Progenitor cell of endocrine pancreas (in vitro differentiated cells): Measurements from ENCODE around the gene POMT2. TPM values are rescaled to one million over a fixed set of nuclear protein-coding genes. Genes with fewer than 3 reads are reported as not detected.

ENCODE experiments used
- DNase-seq: peaks from one replicate; pipeline ENCODE4 v3.0.0; 2021; ENCODE audit warnings: low spot score; ENCODE audit not compliant: unreplicated experiment
- H3K27ac Mint-ChIP-seq: 2 replicates; pipeline ENCODE4 v1.8.0; 2021; ENCODE audit warnings: mild to moderate bottlenecking, moderate library complexity, mixed read lengths
- H3K27me3 Mint-ChIP-seq: 2 replicates; pipeline ENCODE4 v1.8.0; 2021; ENCODE audit warnings: mixed read lengths
- H3K36me3 Mint-ChIP-seq: 2 replicates; pipeline ENCODE4 v1.8.0; 2022; ENCODE audit warnings: mixed read lengths; ENCODE audit not compliant: insufficient read depth
- H3K4me1 Mint-ChIP-seq: 2 replicates; pipeline ENCODE4 v1.8.0; 2021; ENCODE audit warnings: low read depth, mixed read lengths
- H3K4me3 Mint-ChIP-seq: 2 replicates; pipeline ENCODE4 v1.8.0; 2021; ENCODE audit warnings: low read depth, mild to moderate bottlenecking, moderate library complexity, mixed read lengths
- H3K9me3 Mint-ChIP-seq: 2 replicates; pipeline ENCODE4 v1.8.0; 2021; ENCODE audit warnings: low read depth, mixed read lengths
- microRNA-seq: library from miRNA; unstranded; fragments of <30 nt; microRNA quantifications from one replicate; pipeline ENCODE4 v1.1.0, GENCODE V29; 2020; ENCODE audit warnings: borderline number of aligned reads; ENCODE audit not compliant: unreplicated experiment
- total RNA-seq: library from RNA; stranded (reverse); gene quantifications from 2 replicates; pipeline ENCODE4 v1.2.1, GENCODE V29; 2021
- TF ChIP-seq, protein P1 (sequence below): fragments of 200-600 bp; sonication (generic); IDR thresholded peaks from one replicate; pipeline ENCODE4 v1.5.0; 2021; ENCODE audit warnings: antibody characterized with exemption, mild to moderate bottlenecking; ENCODE audit not compliant: unreplicated experiment

POMT2 gene
- total RNA-seq, 1 donor from 2014 or later: 65.5 TPM

DNA sequence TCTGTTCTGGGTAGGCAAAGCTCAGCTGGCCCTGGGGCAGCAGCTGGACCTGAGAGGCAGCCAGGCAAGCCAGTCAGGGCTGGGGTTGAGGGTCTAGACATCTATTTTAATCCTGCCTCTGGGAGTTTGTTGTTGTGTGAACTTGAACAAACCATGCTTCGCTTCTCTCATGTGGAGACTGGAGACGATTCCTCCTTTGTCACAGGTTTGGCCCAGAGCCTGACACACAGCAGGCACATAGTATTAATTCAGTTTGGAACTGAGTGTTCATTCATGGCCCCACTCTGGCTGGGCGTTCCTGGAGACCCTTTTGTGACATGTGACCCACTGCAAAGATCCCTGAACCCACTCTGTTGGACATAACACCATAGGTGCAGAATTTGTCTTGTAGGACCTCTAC, 89.0 kb downstream of the POMT2 start:
- Mint-ChIP-seq H3K27me3 (peaks cover 9% of the 10 kb centered on the region), H3K9me3 (no peaks in the 10 kb centered on the region), H3K4me1 (no peaks in the 10 kb centered on the region), H3K27ac (no peak overlapping the region), H3K4me3 (no peak overlapping the region), H3K36me3 (no peaks in the 10 kb centered on the region)
- TF ChIP-seq, protein P1, sequence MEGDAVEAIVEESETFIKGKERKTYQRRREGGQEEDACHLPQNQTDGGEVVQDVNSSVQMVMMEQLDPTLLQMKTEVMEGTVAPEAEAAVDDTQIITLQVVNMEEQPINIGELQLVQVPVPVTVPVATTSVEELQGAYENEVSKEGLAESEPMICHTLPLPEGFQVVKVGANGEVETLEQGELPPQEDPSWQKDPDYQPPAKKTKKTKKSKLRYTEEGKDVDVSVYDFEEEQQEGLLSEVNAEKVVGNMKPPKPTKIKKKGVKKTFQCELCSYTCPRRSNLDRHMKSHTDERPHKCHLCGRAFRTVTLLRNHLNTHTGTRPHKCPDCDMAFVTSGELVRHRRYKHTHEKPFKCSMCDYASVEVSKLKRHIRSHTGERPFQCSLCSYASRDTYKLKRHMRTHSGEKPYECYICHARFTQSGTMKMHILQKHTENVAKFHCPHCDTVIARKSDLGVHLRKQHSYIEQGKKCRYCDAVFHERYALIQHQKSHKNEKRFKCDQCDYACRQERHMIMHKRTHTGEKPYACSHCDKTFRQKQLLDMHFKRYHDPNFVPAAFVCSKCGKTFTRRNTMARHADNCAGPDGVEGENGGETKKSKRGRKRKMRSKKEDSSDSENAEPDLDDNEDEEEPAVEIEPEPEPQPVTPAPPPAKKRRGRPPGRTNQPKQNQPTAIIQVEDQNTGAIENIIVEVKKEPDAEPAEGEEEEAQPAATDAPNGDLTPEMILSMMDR: no peak
- no peak for DNase-seq

DNA sequence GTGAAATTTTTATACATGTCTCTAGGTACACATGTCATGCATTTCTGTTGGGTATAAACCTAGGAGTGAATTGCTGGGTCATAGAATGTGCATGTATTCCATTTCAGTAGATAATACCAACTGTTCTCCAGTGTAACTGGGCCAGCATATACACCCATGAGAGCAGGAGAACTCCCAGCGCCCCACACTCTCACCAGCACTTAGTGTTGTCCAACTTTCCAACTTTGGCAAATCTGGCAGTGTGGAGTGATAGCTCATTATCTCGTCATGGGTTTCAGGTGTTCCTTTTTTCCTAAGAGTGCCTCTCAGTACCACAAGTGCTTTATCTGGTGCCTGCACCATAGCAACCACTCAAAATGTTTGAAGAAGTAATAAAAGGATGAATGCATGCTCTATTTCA, 89.8 kb downstream of the POMT2 start:
- H3K9me3 Mint-ChIP-seq: no peaks in the 10 kb centered on the region
- peaks cover 15% of the 10 kb centered on the region for H3K27me3 Mint-ChIP-seq
- no peaks in the 10 kb centered on the region for H3K4me1 Mint-ChIP-seq
- H3K27ac Mint-ChIP-seq: no peak overlapping the region
- DNase-seq: no peak
- H3K36me3 Mint-ChIP-seq: no peaks in the 10 kb centered on the region
- TF ChIP-seq, protein P1: no peak
- no peak overlapping the region for H3K4me3 Mint-ChIP-seq

DNA sequence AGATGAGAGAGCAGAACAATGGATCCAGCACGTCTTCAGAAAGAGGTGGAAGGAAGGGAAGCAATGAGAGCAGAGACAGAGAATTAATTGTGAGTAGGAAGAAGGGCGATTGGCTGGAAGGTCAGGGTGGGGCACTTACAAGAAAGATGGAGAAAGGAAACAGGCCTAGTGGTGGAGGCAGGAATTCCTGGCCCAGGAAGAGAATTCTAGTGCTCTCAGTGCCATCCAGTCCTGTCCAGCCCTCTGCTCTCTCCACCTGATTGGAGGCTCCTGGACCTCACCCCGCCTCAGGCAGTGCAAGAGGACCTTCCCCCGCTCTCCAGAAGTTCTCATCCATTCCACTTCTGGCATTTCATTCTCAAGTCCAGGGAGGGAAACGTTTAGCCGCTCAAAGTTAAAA, 92.6 kb downstream of the POMT2 start:
- Mint-ChIP-seq H3K27me3 (peaks cover 23% of the 10 kb centered on the region), H3K4me1 (no peaks in the 10 kb centered on the region), H3K9me3 (no peaks in the 10 kb centered on the region), H3K36me3 (no peaks in the 10 kb centered on the region), H3K27ac (no peak overlapping the region), H3K4me3 (no peak overlapping the region)
- no peak for DNase-seq
- TF ChIP-seq, protein P1: no peak

DNA sequence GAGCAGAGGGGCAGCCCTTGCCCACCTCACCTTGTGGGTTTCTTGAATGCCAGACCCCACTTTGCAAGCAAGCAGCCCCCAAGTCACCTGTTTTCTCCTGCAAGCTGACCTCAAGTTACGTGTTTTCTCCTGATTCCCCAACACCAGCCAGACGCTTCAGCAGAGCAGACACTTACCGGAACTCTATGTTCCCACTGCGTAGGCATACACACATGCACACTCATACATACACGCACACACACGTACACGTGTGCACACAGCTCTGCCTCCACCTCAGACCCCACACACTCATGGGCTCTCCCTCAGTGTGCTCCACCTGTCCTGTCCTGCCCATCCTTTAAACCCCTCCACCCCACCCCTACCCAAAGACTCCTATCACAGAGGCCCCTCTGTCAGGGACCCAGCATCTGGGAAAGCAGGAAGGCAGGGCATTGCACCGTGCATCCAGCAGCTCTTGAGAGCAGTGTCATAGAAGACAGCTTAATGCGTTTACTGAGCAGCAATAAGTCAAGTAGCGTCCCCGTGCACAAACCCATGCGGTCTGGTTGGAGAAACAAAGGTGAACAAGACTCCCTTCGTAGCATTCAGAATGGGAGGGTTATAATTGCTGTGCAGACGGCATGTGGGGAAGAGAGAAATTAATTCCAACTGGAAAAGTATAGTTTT, 94.7 kb downstream of the POMT2 start:
- H3K36me3 Mint-ChIP-seq: no peaks in the 10 kb centered on the region
- peaks cover 38% of the 10 kb centered on the region for H3K27me3 Mint-ChIP-seq
- DNase-seq: no peak
- H3K9me3 Mint-ChIP-seq: no peaks in the 10 kb centered on the region
- H3K4me3 Mint-ChIP-seq: no peak overlapping the region
- H3K27ac Mint-ChIP-seq: no peak overlapping the region
- TF ChIP-seq, protein P1: no peak
- H3K4me1 Mint-ChIP-seq: no peaks in the 10 kb centered on the region

DNA sequence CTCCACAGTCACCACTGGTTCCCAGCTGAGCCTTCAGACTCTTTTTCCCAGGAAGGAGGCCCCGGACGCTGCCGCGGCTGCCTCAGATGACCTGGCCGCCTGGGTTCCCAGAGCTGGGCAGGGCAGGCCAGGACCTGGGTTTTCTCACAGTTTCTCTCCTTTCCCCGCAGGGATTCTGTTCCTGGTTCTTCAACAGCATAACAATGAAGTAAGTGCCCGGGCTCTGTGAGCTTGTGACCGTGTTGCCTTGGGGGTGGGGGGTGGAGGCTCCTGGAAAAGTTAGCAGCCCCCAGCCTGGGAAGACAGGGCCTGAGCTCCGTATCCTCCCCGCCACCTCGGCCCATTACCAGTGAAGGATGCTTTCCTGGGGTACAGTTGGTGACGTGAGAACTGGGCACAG, 95.4 kb downstream of the POMT2 start:
- TF ChIP-seq, protein P1: no peak
- Mint-ChIP-seq H3K4me1 (no peaks in the 10 kb centered on the region), H3K9me3 (no peaks in the 10 kb centered on the region), H3K27me3 (peaks cover 40% of the 10 kb centered on the region), H3K4me3 (no peak overlapping the region), H3K36me3 (no peaks in the 10 kb centered on the region), H3K27ac (no peak overlapping the region)
- no peak for DNase-seq

Small RNA genes within 50 kb of the gene (microRNA-seq; reads per million reads assigned to microRNA genes)
- not detected for gene MIR1260A

Other genes with a start within 250 kb of the POMT2 start
- 25.2 and 25.6 TPM in 2 replicates for gene CIPC, start 222.6 kb downstream of the POMT2 start, total RNA-seq
- 0.13 and 0.14 TPM in 2 replicates for gene ZDHHC22, start 179.1 kb downstream of the POMT2 start, total RNA-seq
- 1.6 and 1.8 TPM in 2 replicates for gene TMEM63C, start 139.1 kb downstream of the POMT2 start, total RNA-seq
- not detected in 2 replicates for gene NGB, start 49.7 kb downstream of the POMT2 start, total RNA-seq
- gene GSTZ1, start 153 bp upstream of the POMT2 start, total RNA-seq: 29.0 and 31.2 TPM in 2 replicates
- 18.4 and 18.7 TPM in 2 replicates for gene TMED8, start 56.2 kb upstream of the POMT2 start, total RNA-seq
- gene SAMD15, start 56.5 kb upstream of the POMT2 start, total RNA-seq: 9.5 and 10.7 TPM in 2 replicates
- gene NOXRED1, start 102.6 kb upstream of the POMT2 start, total RNA-seq: 1.2 and 1.8 TPM in 2 replicates
- gene VIPAS39, start 136.7 kb upstream of the POMT2 start, total RNA-seq: 30.7 and 33.7 TPM in 2 replicates
- 160 and 179 TPM in 2 replicates for gene AHSA1, start 137.2 kb upstream of the POMT2 start, total RNA-seq
- gene ISM2, start 177.9 kb upstream of the POMT2 start, total RNA-seq: 0.42 TPM in 1 of 2 replicates, not detected in the other